HepG2 (cell line): ENCODE measurements around the gene UBQLN4. TPM values are rescaled to one million over a fixed set of nuclear protein-coding genes. Genes with fewer than 3 reads are reported as not detected.

ENCODE experiments used
- BCL3 ChIP-seq: sonication (generic); formaldehyde crosslinking; IDR thresholded peaks from 2 replicates; pipeline ENCODE4 v1.5.1; 2020; ENCODE audit warnings: mild to moderate bottlenecking, missing genetic modification reagents, moderate library complexity
- DPF2 ChIP-seq: sonication (generic); formaldehyde crosslinking; IDR thresholded peaks from 2 replicates; pipeline ENCODE4 v1.4.0; 2020; ENCODE audit warnings: mild to moderate bottlenecking, low read depth, missing genetic modification reagents, borderline replicate concordance
- FOXA3 ChIP-seq: IDR thresholded peaks from 2 replicates; pipeline ENCODE4 v1.6.1; 2016; ENCODE audit warnings: missing genetic modification reagents, missing compliant biosample characterization
- GABPB1 ChIP-seq: IDR thresholded peaks from 2 replicates; pipeline ENCODE4 v1.6.1; 2016; ENCODE audit warnings: mild to moderate bottlenecking, missing genetic modification reagents, moderate library complexity, missing compliant biosample characterization
- GATAD2A ChIP-seq: IDR thresholded peaks from 2 replicates; pipeline ENCODE4 v1.6.1; 2016
- HNF1A ChIP-seq, 2 experiments: sonication (generic) in 1 of 2; formaldehyde crosslinking in 1 of 2; IDR thresholded peaks; 2 replicates each; pipeline versions ENCODE4 v1.4.0 to v1.6.1; 2016 to 2020; ENCODE audit warnings: borderline replicate concordance in 1 of 2, low read depth in 1 of 2, mild to moderate bottlenecking in 1 of 2, missing genetic modification reagents in 1 of 2
- JUND ChIP-seq: sonication (generic); formaldehyde crosslinking; IDR thresholded peaks from 2 replicates; pipeline ENCODE4 v1.8.0; 2022; ENCODE audit warnings: mild to moderate bottlenecking, missing genetic modification reagents
- KMT2B ChIP-seq: IDR thresholded peaks from 2 replicates; pipeline ENCODE4 v1.6.1; 2016; ENCODE audit warnings: missing genetic modification reagents, missing compliant biosample characterization
- MED1 ChIP-seq: sonication (generic); formaldehyde crosslinking; IDR thresholded peaks from 2 replicates; pipeline ENCODE4 v1.4.0; 2020; ENCODE audit warnings: missing genetic modification reagents
- MEF2D ChIP-seq: sonication (generic); formaldehyde crosslinking; IDR thresholded peaks from 2 replicates; pipeline ENCODE4 v1.5.1; 2020; ENCODE audit warnings: mild to moderate bottlenecking, missing genetic modification reagents
- MXI1 ChIP-seq: IDR thresholded peaks from 3 replicates; pipeline ENCODE4 v1.6.1; 2012; ENCODE audit warnings: low read depth, low read length, inconsistent platforms, borderline replicate concordance
- NR1H2 ChIP-seq: sonication (generic); formaldehyde crosslinking; IDR thresholded peaks from 2 replicates; pipeline ENCODE4 v1.8.1; 2022; ENCODE audit warnings: low read depth, missing genetic modification reagents, borderline replicate concordance
- NR2F1 ChIP-seq, 2 experiments: fragments of 450-650 bp in 1 of 2; formaldehyde crosslinking in 1 of 2; IDR thresholded peaks; 2 replicates each; pipeline versions ENCODE4 v1.5.0 to v1.6.1; 2016 to 2020; ENCODE audit warnings: mild to moderate bottlenecking in 1 of 2, missing compliant biosample characterization in 1 of 2, missing genetic modification reagents in 1 of 2, moderate library complexity in 1 of 2
- NR3C1 ChIP-seq: sonication (generic); formaldehyde crosslinking; IDR thresholded peaks from 2 replicates; pipeline ENCODE4 v1.4.0; 2020; ENCODE audit warnings: missing genetic modification reagents
- PHF5A ChIP-seq: IDR thresholded peaks from one replicate; pipeline ENCODE4 v1.6.1; 2018; ENCODE audit warnings: low read depth, missing genetic modification reagents; ENCODE audit not compliant: unreplicated experiment
- POLR2AphosphoS2 ChIP-seq: IDR thresholded peaks from 2 replicates; pipeline ENCODE4 v1.6.1; 2011; ENCODE audit warnings: low read depth, low read length, improper control_type of control experiment
- SALL2 ChIP-seq: sonication (generic); formaldehyde crosslinking; IDR thresholded peaks from 2 replicates; pipeline ENCODE4 v1.8.1; 2023; ENCODE audit warnings: mild to moderate bottlenecking, missing genetic modification reagents, inconsistent platforms
- SIN3A ChIP-seq: IDR thresholded peaks from 2 replicates; pipeline ENCODE4 v1.6.1; 2011; ENCODE audit warnings: low read depth, mild to moderate bottlenecking, control low read depth, low read length, borderline replicate concordance
- SKI ChIP-seq: fragments of 450-650 bp; IDR thresholded peaks from one replicate; pipeline ENCODE4 v1.6.1; 2018; ENCODE audit warnings: mild to moderate bottlenecking; ENCODE audit not compliant: partially characterized antibody
- ZBTB21 ChIP-seq: sonication (generic); formaldehyde crosslinking; IDR thresholded peaks from 2 replicates; pipeline ENCODE4 v1.4.0; 2020; ENCODE audit warnings: missing genetic modification reagents
- ZEB1 ChIP-seq: IDR thresholded peaks from 2 replicates; pipeline ENCODE4 v1.6.1; 2012; ENCODE audit warnings: mild to moderate bottlenecking, low read depth, inconsistent platforms; ENCODE audit not compliant: insufficient replicate concordance
- ZFP1 ChIP-seq: IDR thresholded peaks from 2 replicates; pipeline ENCODE4 v1.6.1; 2016
- ZNF232 ChIP-seq: sonication (generic); formaldehyde crosslinking; IDR thresholded peaks from 2 replicates; pipeline ENCODE4 v1.4.0; 2020; ENCODE audit warnings: missing genetic modification reagents, borderline replicate concordance
- ZNF44 ChIP-seq: sonication (generic); formaldehyde crosslinking; IDR thresholded peaks from 2 replicates; pipeline ENCODE4 v1.5.1; 2020; ENCODE audit warnings: mild to moderate bottlenecking, missing genetic modification reagents
- ZNF460 ChIP-seq: sonication (generic); formaldehyde crosslinking; IDR thresholded peaks from 2 replicates; pipeline ENCODE4 v1.5.1; 2020; ENCODE audit warnings: missing genetic modification reagents, mild to moderate bottlenecking, borderline replicate concordance
- ZNF761 ChIP-seq: sonication (generic); formaldehyde crosslinking; conservative IDR thresholded peaks from 2 replicates; pipeline ENCODE4 v1.4.0; 2020; ENCODE audit warnings: mild to moderate bottlenecking, missing genetic modification reagents
- ZNF816 ChIP-seq: sonication (generic); formaldehyde crosslinking; IDR thresholded peaks from 2 replicates; pipeline ENCODE4 v1.8.0; 2022; ENCODE audit warnings: missing genetic modification reagents, mild to moderate bottlenecking, borderline replicate concordance
- ZSCAN29 ChIP-seq: sonication (generic); formaldehyde crosslinking; conservative IDR thresholded peaks from 2 replicates; pipeline ENCODE4 v1.4.0; 2020; ENCODE audit warnings: mild to moderate bottlenecking, missing genetic modification reagents
- polyA plus RNA-seq, 8 experiments: library from polyadenylated mRNA; depleted of rRNA in 3 of 8; stranded (reverse) in 7 of 8; unstranded in 1 of 8; fragments of >200 nt; fragmentation: Illumina TruSeq in 4 of 8; extraction: Trizol in 4 of 8; gene quantifications; 2 replicates each; pipeline versions ENCODE4 v1.2.1 to v1.2.3, GENCODE V29; 2011 to 2016; ENCODE audit warnings: low read depth in 4 of 8, missing spikeins in 1 of 8, mixed read lengths in 1 of 8; ENCODE audit not compliant: insufficient read depth in 1 of 8
- total RNA-seq, 5 experiments: library from RNA; depleted of rRNA; stranded (reverse); fragments of >200 nt; fragmentation: Illumina TruSeq; extraction: Trizol; gene quantifications; 2 replicates each; pipeline ENCODE4 v1.2.3, GENCODE V29; 2016; ENCODE audit warnings: low read depth in 1 of 5

UBQLN4 gene
- total and polyA plus RNA-seq, 2 of the 13 experiments (the other 11 are each of a cell fraction or from before 2014, with no cell fraction given) = 31.5 to 39.8 TPM

DNA sequence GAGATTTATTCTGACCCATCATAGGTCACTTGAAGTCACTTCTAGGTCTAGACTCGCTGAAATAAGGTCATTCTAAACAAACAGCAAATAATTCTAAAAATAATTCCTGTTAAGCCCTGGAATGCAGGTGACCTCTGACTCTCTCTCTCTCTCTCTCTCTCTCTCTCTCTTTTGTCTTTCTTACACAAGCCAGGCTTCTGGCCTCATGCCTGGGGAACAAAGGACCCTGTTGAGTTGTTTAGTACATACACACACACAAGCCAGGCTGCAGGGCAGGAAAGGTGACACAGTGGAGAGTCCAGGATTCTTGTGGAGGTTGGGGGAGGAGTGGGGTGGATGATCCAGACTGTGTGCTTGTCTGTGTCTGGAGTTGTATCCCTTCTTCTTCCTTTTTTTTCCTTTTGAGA lies 32.7 kb upstream of the UBQLN4 start (continued):
- TF ChIP-seq NR2F1 (CRISPR knock-in tag; IDR thresholded peaks at IDR 0.05) = peak; percentile 99 to 100
- peak; percentile 92 for TF ChIP-seq FOXA3 (CRISPR knock-in tag)
- 0 out of 2 replicates have a peak, but pooled peaks have one; percentile 36 for TF ChIP-seq KMT2B
- TF ChIP-seq ZEB1 = peak; percentile 90
- peak; percentile 91 for TF ChIP-seq ZFP1 (CRISPR knock-in tag)
- TF ChIP-seq MED1 (CRISPR knock-in tag) = peak; percentile 84
- no peak for TF ChIP-seq GABPB1 (CRISPR knock-in tag)
- peak; percentile 74; the same call in 1 of the 2 replicates for TF ChIP-seq BCL3 (CRISPR knock-in tag)
- TF ChIP-seq ZNF761 (CRISPR knock-in tag) = no peak
- peak; percentile 84; the same call in 1 of the 2 replicates for TF ChIP-seq ZNF816 (CRISPR knock-in tag)
- TF ChIP-seq MEF2D = peak; percentile 100
- TF ChIP-seq GATAD2A (CRISPR knock-in tag) = peak; percentile 98
- TF ChIP-seq ZNF44 (CRISPR knock-in tag) = peak; percentile 70; the same call in 1 of the 2 replicates
- TF ChIP-seq MXI1 = peak; percentile 54; the same call in 1 of the 3 replicates
- no peak for TF ChIP-seq POLR2AphosphoS2
- TF ChIP-seq DPF2 (CRISPR knock-in tag) = peak; percentile 79
- no peak for TF ChIP-seq ZNF232
- TF ChIP-seq ZNF460 (CRISPR knock-in tag) = no peak
- peak; percentile 67 for TF ChIP-seq SIN3A
- no peak for TF ChIP-seq NR3C1 (CRISPR knock-in tag)
- no peak for TF ChIP-seq ZBTB21 (CRISPR knock-in tag)
- TF ChIP-seq JUND (CRISPR knock-in tag) = peak; percentile 59; the same call in 1 of the 2 replicates
- peak; percentile 97 for TF ChIP-seq PHF5A (CRISPR knock-in tag)
- TF ChIP-seq HNF1A (IDR thresholded peaks at IDR 0.05; ENCODE audit: low read depth) = peak; percentile 74
- peak; percentile 78; the same call in 1 of the 2 replicates for TF ChIP-seq HNF1A (CRISPR knock-in tag; IDR thresholded peaks at IDR 0.05; ENCODE audit: borderline replicate concordance)
- peak; percentile 82; the same call in 1 of the 2 replicates for TF ChIP-seq SALL2 (CRISPR knock-in tag)
- peak; percentile 99 for TF ChIP-seq SKI
- TF ChIP-seq NR1H2 (CRISPR knock-in tag) = peak; percentile 98
- no peak for TF ChIP-seq ZSCAN29 (CRISPR knock-in tag)
